GM18868 (cell line): ENCODE measurements around the gene SRPK2.
"Not testable (repeated sequence)": the region's sequence is repeated elsewhere in the genome, so short reads cannot be mapped to it uniquely, and the experiment has no call there.

Experiments
- ATAC-seq: cut with Tn5 transposase; IDR thresholded peaks from one replicate; pipeline ENCODE4 v1.9.1; 2021; ENCODE audit warnings: mild to moderate bottlenecking, moderate library complexity; ENCODE audit not compliant: unreplicated experiment

Gene SRPK2

GRCh38 chr7:105345003-105345402, 43.7 kb downstream of the SRPK2 start:
- ATAC-seq: no peak

- no peak for ATAC-seq
These were observed 49.1 kb downstream of the SRPK2 start for GRCh38 chr7:105339404-105340323.

- no peak for ATAC-seq
These were observed 51.2 kb downstream of the SRPK2 start for GRCh38 chr7:105337529-105337928.

- ATAC-seq: no peak
These were observed 52.7 kb downstream of the SRPK2 start for GRCh38 chr7:105336009-105336408.

GRCh38 chr7:105332661-105333060, 56.1 kb downstream of the SRPK2 start:
- ATAC-seq: not testable (repeated sequence)

GRCh38 chr7:105330526-105330925, 58.2 kb downstream of the SRPK2 start:
- no peak for ATAC-seq

GRCh38 chr7:105327201-105327600, 61.5 kb downstream of the SRPK2 start:
- no peak for ATAC-seq

GRCh38 chr7:105325216-105325904, 63.4 kb downstream of the SRPK2 start:
- peak; percentile 84 for ATAC-seq

- ATAC-seq: not testable (repeated sequence)
These were observed 64.1 kb downstream of the SRPK2 start for GRCh38 chr7:105324606-105325005.

GRCh38 chr7:105323366-105323765, 65.4 kb downstream of the SRPK2 start:
- no peak for ATAC-seq

- ATAC-seq: no peak
These were observed 66.0 kb downstream of the SRPK2 start for GRCh38 chr7:105322655-105323277.

GRCh38 chr7:105321754-105322455, 66.8 kb downstream of the SRPK2 start:
- no peak for ATAC-seq

- ATAC-seq: no peak
These were observed 67.8 kb downstream of the SRPK2 start for GRCh38 chr7:105320896-105321295.

- ATAC-seq: no peak
These were observed 69.1 kb downstream of the SRPK2 start for GRCh38 chr7:105319578-105319977.

- no peak for ATAC-seq
These were observed 72.0 kb downstream of the SRPK2 start for GRCh38 chr7:105316578-105317344.

GRCh38 chr7:105315357-105315756, 73.4 kb downstream of the SRPK2 start:
- no peak for ATAC-seq

- peak; percentile 64 for ATAC-seq
These were observed 79.2 kb downstream of the SRPK2 start for GRCh38 chr7:105309235-105310169.

GRCh38 chr7:105307163-105307672, 81.5 kb downstream of the SRPK2 start:
- no peak for ATAC-seq

- no peak for ATAC-seq
These were observed 82.4 kb downstream of the SRPK2 start for GRCh38 chr7:105306298-105306748.
